GM18909 (cell line): Measurements from ENCODE around the gene MAP2.

Source experiments
- ATAC-seq: cut with Tn5 transposase; IDR thresholded peaks from one replicate; pipeline ENCODE4 v1.9.1; 2021; ENCODE audit warnings: mild to moderate bottlenecking; ENCODE audit not compliant: unreplicated experiment, poor library complexity

The MAP2 gene

DNA sequence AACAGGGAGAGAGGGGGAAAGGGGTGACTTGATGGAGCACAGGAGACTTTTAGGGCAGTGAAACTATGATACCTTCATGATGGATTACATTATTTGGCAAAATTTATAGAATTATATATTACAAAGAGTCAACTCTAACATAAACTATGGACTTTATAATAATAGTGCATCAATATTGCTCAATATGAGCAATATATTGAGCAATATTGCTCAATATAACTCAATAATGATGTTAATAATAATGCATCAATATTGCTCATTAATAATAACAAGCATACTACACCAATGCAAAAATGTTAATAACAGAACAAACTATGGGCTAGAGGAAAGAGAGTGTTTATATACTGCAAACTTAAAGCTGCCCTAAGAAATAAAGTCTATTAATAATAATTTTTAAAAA lies 344.7 kb downstream of the MAP2 start:
- no peak for ATAC-seq

DNA sequence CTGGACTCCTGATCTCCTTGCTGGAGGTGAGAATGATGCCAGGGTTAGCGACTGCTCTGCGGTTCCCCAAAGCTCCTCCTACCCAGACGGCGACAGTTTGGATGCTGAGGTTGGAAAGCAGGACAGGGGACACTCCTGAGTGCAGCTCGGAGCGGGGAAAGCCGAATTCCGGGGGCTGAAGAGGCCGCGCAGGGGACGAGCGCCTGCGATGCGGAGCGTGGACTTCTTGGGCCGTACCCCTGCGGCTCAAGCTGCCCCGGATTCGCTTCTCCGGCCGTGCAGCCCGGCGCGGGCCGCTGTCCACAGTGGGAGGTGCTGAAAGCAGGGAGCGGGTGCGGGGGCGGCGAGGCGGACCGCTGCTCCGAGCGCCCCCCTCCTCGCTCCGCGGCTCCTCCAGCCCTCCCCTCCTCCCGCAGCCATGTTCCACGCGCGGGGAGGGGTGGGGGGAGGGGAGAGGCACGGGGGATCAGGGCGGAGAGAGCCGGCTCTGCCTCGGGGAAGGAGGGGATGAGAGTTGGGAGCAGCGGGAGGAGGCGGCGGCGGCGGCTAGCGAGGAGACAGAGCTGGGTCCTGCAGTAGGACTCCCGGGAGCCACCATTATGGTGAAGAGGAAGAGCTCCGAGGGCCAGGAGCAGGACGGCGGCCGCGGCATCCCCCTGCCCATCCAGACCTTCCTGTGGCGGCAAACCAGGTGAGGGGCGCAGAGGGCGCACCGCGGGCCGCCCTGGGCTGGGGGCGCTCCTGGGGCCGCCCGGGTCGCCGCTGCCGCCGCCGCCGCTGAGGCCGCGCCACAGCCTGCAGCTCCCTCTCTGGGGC lies 347.8 kb downstream of the MAP2 start, which contains the start of gene UNC80:
Gene UNC80 (plus strand): TSS at position 359 of the 816 bp plus-strand sequence. CDS start 241 bp downstream, at position 600.
- peak; percentile 72 for ATAC-seq

DNA sequence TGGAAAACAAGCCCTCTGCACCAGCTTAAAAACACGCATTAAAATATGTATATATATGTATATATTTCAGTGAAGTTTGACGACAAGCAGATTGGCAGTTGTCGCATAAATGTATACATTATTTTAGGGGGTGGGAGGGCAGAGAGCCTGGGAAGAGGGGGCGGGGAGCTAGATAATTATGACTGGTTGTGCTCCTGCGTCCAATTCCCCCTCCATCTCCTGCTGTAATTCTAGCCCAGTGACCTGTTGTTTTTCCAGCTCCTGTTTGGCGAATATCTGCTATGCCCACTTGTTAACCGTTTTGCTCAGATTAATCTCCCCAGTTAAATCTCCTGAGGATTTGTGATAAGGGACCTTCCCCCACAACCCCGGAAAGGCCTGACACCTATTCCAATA lies 348.4 kb downstream of the MAP2 start:
- no peak for ATAC-seq

DNA sequence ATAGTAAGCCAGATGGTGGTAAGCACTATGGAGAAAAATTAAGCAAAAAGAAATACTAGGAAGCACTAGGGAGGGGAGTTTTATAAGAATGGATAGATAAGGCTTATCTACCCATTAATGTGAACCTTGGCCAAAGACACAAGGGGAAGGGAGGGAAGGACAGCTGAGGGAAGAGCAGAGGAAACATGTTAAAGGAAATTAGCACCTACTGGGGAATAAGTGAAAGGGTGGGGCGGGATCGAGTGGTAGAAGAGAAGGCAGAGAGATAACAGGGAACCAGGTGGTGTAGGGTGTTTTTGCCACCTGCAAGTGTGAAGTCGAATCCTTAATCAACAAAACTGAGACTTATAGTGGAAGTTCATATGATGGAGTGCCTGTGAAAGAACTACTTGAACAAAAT lies 349.5 kb downstream of the MAP2 start:
- no peak for ATAC-seq
